ENCODE data around the gene LRBA. TPM values are rescaled to one million over a fixed set of nuclear protein-coding genes. Genes with fewer than 3 reads are reported as not detected.

The LRBA gene
- total RNA-seq, 1 experiment from 2014 or later: 55.3 TPM

GRCh38 chr4:150888217-150888616, 126.9 kb downstream of the LRBA start:
- Histone ChIP-seq H2AFZ (ENCODE audit: low read length) (no peak overlapping the region), H3K9me3 (ENCODE audit: control insufficient read depth, low read depth, low read length) (no peaks in the 10 kb centered on the region), H2BK5ac (ENCODE audit: insufficient read length, low read length) (no peak overlapping the region), H4K20me1 (ENCODE audit: control insufficient read depth, insufficient read depth, insufficient read length) (no peaks in the 10 kb centered on the region), H3K9ac (ENCODE audit: extremely low read depth, insufficient read length, low read length) (no peak overlapping the region), H4K8ac (replicated peaks; ENCODE audit: insufficient read length, low read depth, low read length) (no peak overlapping the region), H3T11ph (ENCODE audit: low read length) (no peak overlapping the region), H3K18ac (ENCODE audit: insufficient read length, low read depth, low read length) (no peak overlapping the region), H4K5ac (ENCODE audit: insufficient read length, low read depth, low read length) (no peak overlapping the region), H2BK15ac (ENCODE audit: low read depth, low read length) (no peak overlapping the region), H2BK20ac (ENCODE audit: low read depth, low read length, poor library complexity, severe bottlenecking) (no peak overlapping the region), H3K4ac (ENCODE audit: low read depth, low read length) (no peak overlapping the region), H3K56ac (ENCODE audit: insufficient read length, low read depth, low read length) (no peak overlapping the region), H3K4me1 (ENCODE audit: insufficient read depth, low read length) (no peaks in the 10 kb centered on the region; the same call in 1 of the 2 replicates), H2BK12ac (ENCODE audit: insufficient read length, low read depth, low read length) (no peak overlapping the region), H3K23ac (ENCODE audit: insufficient read length, low read depth, low read length) (no peak overlapping the region), H2BK120ac (ENCODE audit: low read depth, low read length, poor library complexity, severe bottlenecking) (no peak overlapping the region), H3K4me2 (ENCODE audit: insufficient read depth, insufficient read length, low read length) (no peak overlapping the region), H3K79me1 (ENCODE audit: insufficient read depth, low read depth, low read length, poor library complexity, severe bottlenecking) (no peaks in the 10 kb centered on the region), H3K27ac (ENCODE audit: insufficient read length, low read depth, low read length) (no peak overlapping the region), H3K79me2 (ENCODE audit: insufficient read depth, low read length) (no peaks in the 10 kb centered on the region), H3K23me2 (ENCODE audit: insufficient read length, low read depth, low read length, poor library complexity, severe bottlenecking) (no peaks in the 10 kb centered on the region), H2AK5ac (ENCODE audit: insufficient read length, low read length) (no peak overlapping the region), H3K27me3 (ENCODE audit: insufficient read depth, low read length) (no peaks in the 10 kb centered on the region), H4K91ac (ENCODE audit: insufficient read length, low read depth, low read length) (no peak overlapping the region), H3K14ac (ENCODE audit: insufficient read depth, low read length) (no peak overlapping the region)
- DNase-seq: no peak
- no peak overlapping the region for H3K27ac Mint-ChIP-seq
- no peak for TF ChIP-seq CTCF (conservative IDR thresholded peaks at IDR 0.05)
- no peaks in the 10 kb centered on the region for H3K4me1 Mint-ChIP-seq
- peaks cover 0 to 5% (median 3%) of the 10 kb centered on the region in 3 experiments; a peak in 4 of 7 replicates for H3K36me3 Mint-ChIP-seq (ENCODE audit: insufficient read depth in 1 of 3, low read depth in 3 of 3)
- no peaks in the 10 kb centered on the region for H3K27me3 Mint-ChIP-seq (ENCODE audit: low read depth)
- no CpG with 5 or more reads among the region's 1 CpG for WGBS (ENCODE audit: extremely low coverage, insufficient read length, low lambda C conversion rate)
- no peak overlapping the region for H3K4me3 Mint-ChIP-seq
- no peaks in the 10 kb centered on the region for H3K9me3 Mint-ChIP-seq
